IPS DF 6.9 (cell line): Measurements from ENCODE around the gene C19orf67.
"Not testable (repeated sequence)": the region's sequence is repeated elsewhere in the genome, so short reads cannot be mapped to it uniquely, and the experiment has no call there.

Source experiments
- DNase-seq: peaks from one replicate; pipeline ENCODE4 v3.0.0-alpha.2; 2013; ENCODE audit warnings: low read depth, low spot score
- H3K27ac ChIP-seq: one replicate; pipeline ENCODE4 v1.5.1; 2013; ENCODE audit warnings: low read length, control low read depth
- H3K27me3 ChIP-seq: 2 replicates; pipeline ENCODE4 v1.6.1; 2013; ENCODE audit warnings: mild to moderate bottlenecking, low read length; ENCODE audit not compliant: control insufficient read depth, insufficient read depth
- H3K36me3 ChIP-seq: 2 replicates; pipeline ENCODE4 v1.6.1; 2013; ENCODE audit warnings: low read length; ENCODE audit not compliant: control insufficient read depth, insufficient read depth
- H3K4me1 ChIP-seq: 2 replicates; pipeline ENCODE4 v1.6.1; 2013; ENCODE audit warnings: low read length; ENCODE audit not compliant: control insufficient read depth, insufficient read depth
- H3K4me3 ChIP-seq: 2 replicates; pipeline ENCODE4 v1.5.1; 2013; ENCODE audit warnings: mild to moderate bottlenecking, low read length
- H3K9me3 ChIP-seq: 2 replicates; pipeline ENCODE4 v1.6.1; 2013; ENCODE audit warnings: low read length, inconsistent platforms; ENCODE audit not compliant: control insufficient read depth, insufficient read depth
- WGBS: extraction: QIAGEN DNeasy Blood & Tissue Kit; methylation state at CpG from one replicate; pipeline ENCODE4 v1.1.7; 2013; ENCODE audit warnings: mixed read lengths, missing lambda C conversion rate; ENCODE audit not compliant: insufficient read length, insufficient coverage; 5-methylcytosine and 5-hydroxymethylcytosine counted together

The C19orf67 gene

DNA sequence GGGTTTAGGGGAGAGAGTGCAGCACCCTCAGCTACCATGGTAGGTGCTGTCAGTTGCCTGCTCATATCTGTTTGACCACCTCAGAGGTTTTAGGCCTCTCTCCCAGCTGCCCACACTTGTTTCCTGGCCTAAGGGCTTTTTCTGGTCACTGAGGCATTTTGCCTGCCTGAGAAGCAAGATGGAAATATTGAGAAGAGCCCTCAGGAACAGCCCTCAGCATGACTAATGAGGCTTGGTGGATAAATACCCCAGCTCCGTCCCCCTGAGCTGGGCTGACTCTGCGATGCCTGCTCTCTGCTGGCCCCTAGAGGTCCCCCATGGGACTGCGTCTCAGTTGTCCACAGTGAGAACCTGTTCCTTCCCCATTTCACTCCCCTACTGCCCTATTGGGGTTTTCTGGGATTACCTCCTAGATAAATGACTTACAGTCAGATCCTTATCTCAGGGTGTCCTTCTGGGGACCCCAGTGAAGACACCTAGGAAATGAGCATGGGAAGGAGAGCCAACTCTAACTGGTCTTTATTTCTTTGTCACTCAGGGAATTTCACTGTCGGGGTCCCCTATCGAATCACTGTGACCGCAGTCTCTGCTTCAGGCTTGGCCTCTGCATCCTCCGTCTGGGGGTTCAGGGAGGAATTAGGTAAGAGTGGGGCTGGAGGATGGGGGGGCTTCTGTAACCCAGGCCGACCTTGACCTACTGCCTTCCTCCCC, 37.0 kb downstream of the C19orf67 start:
- H3K27ac ChIP-seq: no peak overlapping the region
- H3K36me3 ChIP-seq: no peaks in the 10 kb centered on the region; the same call in 1 of the 2 replicates
- H3K27me3 ChIP-seq: no peaks in the 10 kb centered on the region
- no CpG with 5 or more reads among the region's 8 CpGs for WGBS
- no peaks in the 10 kb centered on the region for H3K4me1 ChIP-seq
- DNase-seq: no peak
- H3K4me3 ChIP-seq: no peak overlapping the region
- no peaks in the 10 kb centered on the region for H3K9me3 ChIP-seq

DNA sequence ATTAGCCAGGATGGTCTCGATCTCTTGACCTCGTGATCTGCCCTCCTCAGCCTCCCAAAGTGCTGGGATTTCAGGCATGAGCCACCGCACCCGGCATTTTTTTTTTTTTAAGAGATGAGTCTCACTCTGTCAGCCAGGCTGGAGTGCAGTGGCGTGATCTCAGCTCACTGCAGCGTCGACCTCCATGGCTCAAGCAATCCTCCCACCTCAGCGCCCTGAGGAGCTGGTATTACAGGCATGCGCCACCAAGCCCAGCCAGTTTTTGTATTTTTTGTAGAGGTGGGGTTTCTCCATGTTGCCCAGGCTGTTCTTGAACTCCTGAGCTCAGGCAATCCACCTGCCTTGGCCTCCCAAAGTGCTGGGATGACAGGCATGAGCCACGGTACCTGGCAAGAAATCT, 37.7 kb downstream of the C19orf67 start:
- WGBS: no CpG with 5 or more reads among the region's 10 CpGs

DNA sequence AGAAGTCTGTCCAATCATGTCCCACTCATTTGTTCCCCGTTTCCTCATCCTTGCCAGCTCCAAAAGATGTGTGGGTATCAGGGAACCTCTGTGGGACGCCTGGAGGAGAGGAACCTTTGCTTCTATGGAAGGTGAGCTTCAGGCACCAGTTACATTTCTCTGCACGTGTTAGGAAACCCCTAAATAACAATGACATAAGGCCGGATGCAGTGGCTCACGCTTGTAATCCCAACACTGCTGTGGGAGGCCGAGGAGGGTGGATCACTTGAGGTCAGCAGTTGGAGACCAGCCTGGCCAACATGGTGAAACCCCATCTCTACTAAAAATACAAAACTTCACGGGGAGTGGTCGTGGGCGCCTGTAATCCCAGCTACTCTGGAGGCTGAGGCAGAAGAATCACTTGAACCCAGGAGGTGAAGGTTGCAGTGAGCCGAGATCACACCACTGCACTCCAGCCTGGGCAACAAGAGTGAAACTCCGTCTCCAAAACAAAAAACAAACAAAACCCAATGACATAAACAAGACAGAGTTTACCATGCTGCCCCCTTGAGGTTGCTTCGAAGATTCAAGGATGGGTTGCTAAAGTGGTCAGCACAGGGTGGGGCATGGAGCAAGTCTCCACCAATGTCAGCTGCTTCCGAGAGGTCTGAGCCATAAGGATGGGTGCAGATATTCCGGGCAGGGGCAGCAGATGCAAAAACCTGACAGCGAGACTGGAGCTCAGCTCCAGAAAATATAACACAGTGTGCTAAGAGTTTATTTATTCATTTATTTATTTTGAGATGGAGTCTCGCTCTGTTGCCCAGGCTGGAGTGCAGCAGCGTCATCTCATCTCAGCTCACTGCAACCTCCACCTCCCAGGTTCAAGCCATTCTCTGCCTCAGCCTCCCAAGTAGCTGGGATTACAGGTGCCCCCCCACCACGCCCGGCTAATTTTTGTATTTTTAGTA, 42.6 kb downstream of the C19orf67 start:
- H3K27ac ChIP-seq: not testable (repeated sequence)

More for the DNA sequence above, 37.7 kb downstream of the C19orf67 start:
- not testable (repeated sequence) for DNase-seq, H3K4me1 ChIP-seq, H3K9me3 ChIP-seq, H3K27me3 ChIP-seq, H3K4me3 ChIP-seq, H3K36me3 ChIP-seq, H3K27ac ChIP-seq

DNA sequence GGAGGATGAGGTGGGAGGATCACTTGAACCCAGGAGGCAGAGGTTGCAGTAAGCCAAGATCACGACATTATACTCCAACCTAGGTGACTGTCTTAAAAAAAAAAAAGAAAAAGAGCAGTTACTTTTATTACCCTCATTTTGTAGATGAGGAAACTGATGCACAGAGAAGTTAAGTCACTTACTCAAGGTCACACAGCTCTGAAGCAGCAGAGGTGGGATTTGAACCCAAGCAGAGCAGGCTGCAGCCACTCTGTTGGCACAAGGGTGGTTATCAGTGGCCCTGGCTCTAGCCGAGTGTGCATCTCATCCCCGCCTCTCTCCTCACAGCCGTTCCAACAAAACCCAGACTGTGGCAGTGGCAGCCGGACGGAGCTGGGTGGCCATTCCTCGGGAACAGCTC, 46.4 kb downstream of the C19orf67 start:
- Histone ChIP-seq H3K36me3 (no peaks in the 10 kb centered on the region; the same call in 1 of the 2 replicates), H3K27me3 (no peaks in the 10 kb centered on the region), H3K4me3 (no peak overlapping the region), H3K27ac (no peak overlapping the region), H3K9me3 (no peaks in the 10 kb centered on the region), H3K4me1 (no peaks in the 10 kb centered on the region)
- WGBS: no CpG with 5 or more reads among the region's 7 CpGs
- DNase-seq: no peak

More for the DNA sequence above, 42.6 kb downstream of the C19orf67 start:
- not testable (repeated sequence) for H3K36me3 ChIP-seq, H3K4me3 ChIP-seq, H3K27me3 ChIP-seq, DNase-seq, H3K4me1 ChIP-seq, H3K9me3 ChIP-seq
- WGBS: no CpG with 5 or more reads among the region's 19 CpGs

DNA sequence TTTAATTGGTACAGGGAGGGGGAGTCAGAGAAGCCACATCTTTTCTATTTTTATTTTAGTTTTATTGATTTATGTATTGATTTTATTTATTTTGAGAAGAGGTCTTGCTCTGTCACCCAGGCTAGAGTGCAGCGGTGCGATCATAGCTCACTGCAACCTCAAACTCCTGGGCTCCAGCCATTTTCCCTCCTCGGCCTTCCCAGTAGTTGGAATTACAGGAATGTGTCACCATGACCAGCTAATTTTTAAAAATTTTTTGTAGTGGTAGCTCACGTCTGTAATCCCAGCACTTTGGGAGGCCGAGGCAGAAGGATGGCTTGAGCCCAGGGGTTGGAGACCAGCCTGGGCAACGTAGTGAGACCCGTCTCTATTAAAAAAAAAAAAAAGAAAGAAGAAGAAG, 49.9 kb downstream of the C19orf67 start:
- DNase-seq: no peak
- no CpG with 5 or more reads among the region's 7 CpGs for WGBS

DNA sequence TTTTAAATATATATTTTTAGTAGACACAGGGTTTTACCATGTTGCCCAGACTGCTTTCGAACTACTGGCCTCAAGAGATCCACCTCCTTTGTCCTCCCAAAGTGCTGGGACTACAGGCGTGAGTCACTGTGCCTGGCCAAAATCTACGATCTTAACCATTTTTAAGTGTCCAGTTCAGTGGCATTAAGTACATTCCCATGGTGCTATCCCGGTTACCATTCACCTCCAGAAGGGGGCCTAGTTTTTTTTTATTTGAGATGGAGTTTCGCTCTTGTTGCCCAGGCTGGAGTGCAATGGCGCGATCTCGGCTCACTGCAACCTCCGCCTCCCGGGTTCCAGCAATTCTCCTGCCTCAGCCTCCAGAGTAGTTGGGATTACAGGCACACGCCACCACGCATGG, 50.4 kb downstream of the C19orf67 start:
- DNase-seq, H3K9me3 ChIP-seq, H3K4me3 ChIP-seq, H3K36me3 ChIP-seq, H3K27me3 ChIP-seq, H3K27ac ChIP-seq, H3K4me1 ChIP-seq: not testable (repeated sequence)
- no CpG with 5 or more reads among the region's 12 CpGs for WGBS

More for the DNA sequence above, 49.9 kb downstream of the C19orf67 start:
- Histone ChIP-seq H3K4me1 (no peaks in the 10 kb centered on the region; the same call in 1 of the 2 replicates), H3K36me3 (no peaks in the 10 kb centered on the region), H3K4me3 (no peak overlapping the region), H3K27ac (no peak overlapping the region), H3K9me3 (no peaks in the 10 kb centered on the region), H3K27me3 (no peaks in the 10 kb centered on the region)

DNA sequence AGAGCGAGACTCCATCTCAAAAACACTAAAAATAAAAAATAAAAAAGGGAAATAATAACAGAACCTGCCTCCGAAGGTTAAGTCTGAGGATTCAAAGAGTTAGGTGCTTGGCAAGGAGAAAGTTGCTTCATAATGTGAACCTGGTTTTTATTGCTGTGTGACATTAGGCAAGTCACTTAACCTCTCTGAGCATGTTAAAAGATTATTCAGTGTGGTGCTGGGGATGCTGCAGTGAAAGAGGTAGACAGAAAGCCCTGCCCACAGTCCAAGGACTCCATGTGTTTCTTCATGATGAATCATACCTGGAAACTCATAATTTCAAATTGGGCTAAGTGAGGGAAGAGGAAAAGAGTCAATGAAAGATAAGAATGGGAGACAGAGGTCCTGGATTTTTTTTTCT, 51.6 kb downstream of the C19orf67 start:
- no peaks in the 10 kb centered on the region for H3K36me3 ChIP-seq
- no peak overlapping the region for H3K27ac ChIP-seq
- no CpG with 5 or more reads among the region's 2 CpGs for WGBS
- no peaks in the 10 kb centered on the region; the same call in 1 of the 2 replicates for H3K4me1 ChIP-seq
- DNase-seq: no peak
- no peaks in the 10 kb centered on the region for H3K9me3 ChIP-seq
- H3K4me3 ChIP-seq: no peak overlapping the region
- no peaks in the 10 kb centered on the region for H3K27me3 ChIP-seq

DNA sequence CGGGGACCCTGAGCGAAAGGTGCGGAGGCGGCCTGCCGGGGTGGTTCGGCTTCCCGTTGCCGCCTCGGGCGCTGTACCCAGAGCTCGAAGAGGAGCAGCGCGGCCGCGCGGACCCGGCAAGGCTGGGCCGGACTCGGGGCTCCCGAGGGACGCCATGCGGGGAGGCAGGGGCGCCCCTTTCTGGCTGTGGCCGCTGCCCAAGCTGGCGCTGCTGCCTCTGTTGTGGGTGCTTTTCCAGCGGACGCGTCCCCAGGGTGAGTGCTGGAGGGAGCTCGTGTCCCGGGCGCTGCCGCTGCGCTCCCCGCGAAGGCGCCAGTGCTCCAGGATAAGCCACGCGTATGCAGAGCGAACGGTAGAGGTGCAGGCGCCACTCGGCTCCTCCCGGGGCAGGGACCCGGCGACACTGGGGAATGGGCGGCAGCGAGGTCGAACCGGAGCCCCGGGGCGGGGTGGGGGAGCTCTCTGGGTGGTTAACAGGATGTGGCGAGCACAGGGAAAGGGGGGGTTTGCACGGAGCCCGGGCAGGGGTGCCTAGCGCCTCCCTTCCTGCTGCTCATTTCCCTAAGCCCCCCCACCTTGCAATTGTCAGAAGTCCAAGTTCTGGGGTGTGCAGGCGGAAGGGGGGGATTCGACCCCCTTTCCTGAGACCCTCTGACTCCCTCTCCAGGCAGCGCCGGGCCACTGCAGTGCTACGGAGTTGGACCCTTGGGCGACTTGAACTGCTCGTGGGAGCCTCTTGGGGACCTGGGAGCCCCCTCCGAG, 53.7 kb downstream of the C19orf67 start, which contains the start of gene IL27RA:
Gene IL27RA (plus strand): TSS at position 44 of the 762 bp plus-strand sequence. CDS start 111 bp downstream, at position 155.
- DNase-seq: no peak
- no peaks in the 10 kb centered on the region for H3K9me3 ChIP-seq
- no peak within 1 kb of the TSS for H3K27ac ChIP-seq
- no peaks in the 10 kb centered on the region for H3K36me3 ChIP-seq
- peak within 1 kb of the TSS; percentile 41; the same call in 1 of the 2 replicates for H3K4me3 ChIP-seq
- H3K4me1 ChIP-seq: no peaks in the 10 kb centered on the region; the same call in 1 of the 2 replicates
- WGBS: no CpG with 5 or more reads among the region's 63 CpGs
- no peaks in the 10 kb centered on the region for H3K27me3 ChIP-seq
